A204.1 (cell line): ENCODE results near the gene ERP29.
"Not testable (repeated sequence)": the region's sequence is repeated elsewhere in the genome, so short reads cannot be mapped to it uniquely, and the experiment has no call there.

Experiments
- FAIRE-seq: peaks from 2 replicates; lab custom pipeline; 2012; peaks lifted over from hg19 to GRCh38; lab: Jason Lieb, UNC

Gene ERP29

DNA sequence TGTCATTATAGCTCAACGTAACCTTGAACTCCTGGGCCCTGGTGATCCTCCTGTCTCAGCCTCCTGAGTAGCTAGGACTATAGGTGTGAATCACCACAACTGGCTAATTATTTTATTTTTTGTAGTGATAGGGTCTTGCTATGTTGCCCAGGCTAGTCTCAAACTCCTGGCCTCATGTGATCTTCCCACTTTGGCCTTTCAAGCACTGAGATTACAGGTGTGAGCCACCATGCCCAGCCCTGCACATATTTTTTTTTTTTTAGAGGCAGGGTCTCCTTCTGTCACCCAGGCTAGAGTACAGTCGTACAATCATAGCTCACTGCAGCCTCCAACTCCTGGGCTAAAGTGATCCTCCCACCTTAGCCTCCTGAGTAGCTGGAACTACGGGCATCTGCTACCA lies 9.2 kb upstream of the ERP29 start:
- FAIRE-seq, result no peak

DNA sequence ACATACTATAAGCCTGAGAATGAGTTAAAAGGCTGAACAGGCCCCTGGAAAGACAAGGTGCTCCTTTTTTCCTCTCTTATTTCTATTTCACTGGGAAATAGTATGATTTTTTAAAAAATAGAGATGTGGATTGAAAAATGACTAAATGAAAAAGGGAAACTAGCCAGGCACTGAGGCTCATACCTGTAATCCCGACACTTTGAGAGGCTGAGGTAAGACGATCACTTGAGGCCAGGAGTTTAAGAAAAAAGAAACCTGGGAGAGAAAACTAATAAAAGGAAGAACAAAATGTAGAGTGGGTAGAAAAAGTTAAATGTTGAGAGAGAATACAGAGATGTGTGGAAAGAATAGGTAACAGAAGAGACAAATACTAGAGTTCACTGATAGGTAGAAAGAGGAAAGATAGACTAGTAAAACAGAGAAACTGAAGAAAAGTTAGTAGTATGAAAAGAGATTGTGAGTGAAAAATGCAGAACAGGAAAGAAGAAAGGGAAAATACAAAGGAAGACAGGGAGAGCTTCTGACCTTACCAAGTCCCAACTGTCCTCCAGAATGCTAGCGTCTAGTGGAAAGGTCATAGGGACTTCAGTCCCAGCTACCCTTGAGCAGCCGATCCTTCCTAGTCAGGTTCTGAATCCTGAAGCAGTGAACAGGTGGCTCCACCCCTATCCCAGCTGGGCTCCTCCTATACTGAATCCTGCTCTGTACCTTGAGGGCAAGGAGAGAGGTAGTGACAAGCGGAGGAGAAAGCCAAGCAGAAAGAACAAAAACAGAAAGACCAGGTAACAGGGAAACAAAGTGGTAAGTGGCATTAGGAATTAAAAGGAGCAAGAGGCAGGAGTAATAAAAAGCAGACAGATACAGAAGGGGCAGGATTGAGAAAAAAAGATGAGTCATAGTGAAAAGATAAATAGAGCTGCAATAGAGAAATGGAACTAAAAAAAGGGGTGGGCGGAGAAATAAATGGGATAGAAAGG lies 7.5 kb upstream of the ERP29 start:
- no peak for FAIRE-seq

DNA sequence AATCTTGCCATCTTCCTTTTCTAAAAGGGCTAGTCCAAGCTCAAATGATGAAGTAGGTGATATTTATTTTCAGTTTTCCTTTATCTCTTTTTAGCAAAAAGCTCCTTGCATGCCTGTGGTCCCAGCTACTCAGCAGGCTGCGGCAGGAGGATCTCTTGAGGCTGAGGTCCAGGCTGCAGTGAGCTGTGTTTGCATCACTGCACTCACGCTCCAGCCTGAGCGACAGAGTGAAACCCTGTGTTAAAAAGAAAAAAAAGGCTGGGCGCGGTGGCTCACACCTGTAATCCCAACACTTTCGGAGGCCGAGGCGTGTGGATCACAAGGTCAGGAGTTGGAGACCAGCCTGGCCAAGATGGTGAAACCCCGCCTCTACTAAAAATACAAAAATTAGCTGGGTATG lies 5.3 kb upstream of the ERP29 start:
- FAIRE-seq, result no peak

DNA sequence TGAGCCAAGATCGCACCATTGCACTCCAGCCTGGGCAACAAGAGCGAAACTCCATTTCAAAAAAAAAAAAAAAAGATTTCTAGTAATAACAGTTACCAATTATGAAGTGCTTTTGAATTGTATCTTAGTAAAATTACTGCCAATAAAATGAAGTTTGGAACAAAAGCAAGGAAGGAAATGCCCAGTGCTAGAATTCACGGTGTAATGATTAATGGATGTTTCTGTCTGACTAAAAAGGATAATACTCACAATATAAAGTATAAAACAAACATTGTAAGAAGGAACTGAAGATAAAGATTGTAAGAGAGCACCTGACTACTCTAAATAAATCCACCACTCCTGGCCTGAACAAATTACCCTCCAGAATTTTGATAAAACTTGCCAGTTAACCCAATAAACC lies 4.3 kb upstream of the ERP29 start:
- FAIRE-seq, result no peak

DNA sequence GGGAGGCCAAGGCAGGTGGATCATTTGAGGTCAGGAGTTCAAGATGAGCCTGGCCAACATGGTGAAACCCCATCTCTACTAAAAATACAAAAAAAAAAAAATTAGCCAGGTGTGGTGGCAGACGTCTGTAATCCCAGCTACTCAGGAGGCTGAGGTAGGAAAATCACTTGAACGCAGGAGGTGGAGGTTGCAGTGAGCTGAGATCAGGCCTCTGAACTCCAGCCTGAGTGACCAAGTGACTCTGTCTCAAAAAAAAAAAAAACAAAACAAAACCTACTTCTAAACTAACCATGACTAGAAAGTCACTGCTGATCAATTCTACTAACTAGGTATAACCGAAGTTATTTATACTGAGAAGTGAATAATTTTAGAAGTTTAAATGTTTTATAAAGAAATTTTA lies 3.6 kb upstream of the ERP29 start:
- not testable (repeated sequence) for FAIRE-seq

DNA sequence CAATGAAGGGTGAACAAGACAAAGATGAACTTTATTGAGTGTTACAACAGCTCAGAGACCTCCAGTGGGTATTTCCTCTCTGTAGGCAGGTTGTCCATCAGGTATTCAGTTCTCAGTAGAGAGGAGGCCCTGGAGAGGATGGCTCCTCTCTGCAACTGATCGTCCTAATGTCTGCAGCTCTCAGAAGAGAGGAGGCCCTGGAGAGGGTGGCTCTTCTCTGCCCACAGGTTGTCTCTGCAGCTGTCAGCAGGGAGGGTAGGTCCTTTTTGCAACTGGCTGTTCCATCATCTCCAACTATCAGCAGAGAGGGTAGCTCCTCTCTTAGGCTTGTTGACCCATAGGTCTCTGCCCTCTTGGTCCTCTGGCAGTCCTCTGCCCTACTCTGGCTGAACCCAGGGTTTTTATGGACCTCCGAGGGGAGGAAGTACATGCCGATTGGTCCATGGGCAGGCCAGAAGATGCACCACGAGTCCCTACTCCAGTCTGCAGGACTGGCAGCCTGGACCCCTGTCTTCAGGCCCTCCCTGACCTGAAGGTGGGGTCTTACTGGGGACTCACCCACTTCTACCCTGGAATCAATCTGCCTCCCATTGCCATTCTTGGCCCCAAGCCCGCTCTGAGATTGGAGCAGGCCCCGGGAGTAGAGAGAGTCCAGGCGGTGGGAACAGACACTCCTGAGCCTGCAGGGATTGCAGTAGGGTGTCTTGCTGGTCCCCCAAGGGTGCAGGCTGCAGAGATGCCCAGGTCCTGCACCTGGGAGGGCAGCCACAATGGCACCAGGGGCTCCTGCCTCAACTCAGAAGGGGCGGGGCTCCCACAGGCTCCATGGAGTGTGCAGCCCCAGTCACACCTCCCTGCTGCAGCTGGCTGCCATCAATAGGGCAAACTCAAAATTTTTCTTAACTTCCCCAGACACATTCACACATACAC lies 2.5 kb upstream of the ERP29 start:
- no peak for FAIRE-seq

DNA sequence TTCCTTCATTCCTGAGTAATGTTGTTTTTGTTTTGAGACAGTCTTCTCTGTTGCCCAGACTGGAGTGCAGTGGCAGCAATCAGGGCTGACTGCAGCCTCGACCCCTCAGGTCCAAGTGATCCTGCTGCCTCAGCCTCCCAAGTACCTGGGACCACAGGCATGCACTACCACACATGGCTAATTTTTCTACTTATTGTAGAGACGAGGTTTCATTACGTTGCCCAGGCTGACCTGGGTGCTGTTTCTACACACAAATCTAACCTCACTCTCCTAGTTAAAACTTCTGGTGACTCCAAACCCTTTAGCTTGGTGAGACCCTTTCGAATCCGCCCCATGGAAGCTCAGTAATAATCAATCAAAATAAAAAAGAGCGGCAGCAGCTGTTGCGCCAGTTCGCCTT lies 1.5 kb upstream of the ERP29 start:
- FAIRE-seq, result no peak

DNA sequence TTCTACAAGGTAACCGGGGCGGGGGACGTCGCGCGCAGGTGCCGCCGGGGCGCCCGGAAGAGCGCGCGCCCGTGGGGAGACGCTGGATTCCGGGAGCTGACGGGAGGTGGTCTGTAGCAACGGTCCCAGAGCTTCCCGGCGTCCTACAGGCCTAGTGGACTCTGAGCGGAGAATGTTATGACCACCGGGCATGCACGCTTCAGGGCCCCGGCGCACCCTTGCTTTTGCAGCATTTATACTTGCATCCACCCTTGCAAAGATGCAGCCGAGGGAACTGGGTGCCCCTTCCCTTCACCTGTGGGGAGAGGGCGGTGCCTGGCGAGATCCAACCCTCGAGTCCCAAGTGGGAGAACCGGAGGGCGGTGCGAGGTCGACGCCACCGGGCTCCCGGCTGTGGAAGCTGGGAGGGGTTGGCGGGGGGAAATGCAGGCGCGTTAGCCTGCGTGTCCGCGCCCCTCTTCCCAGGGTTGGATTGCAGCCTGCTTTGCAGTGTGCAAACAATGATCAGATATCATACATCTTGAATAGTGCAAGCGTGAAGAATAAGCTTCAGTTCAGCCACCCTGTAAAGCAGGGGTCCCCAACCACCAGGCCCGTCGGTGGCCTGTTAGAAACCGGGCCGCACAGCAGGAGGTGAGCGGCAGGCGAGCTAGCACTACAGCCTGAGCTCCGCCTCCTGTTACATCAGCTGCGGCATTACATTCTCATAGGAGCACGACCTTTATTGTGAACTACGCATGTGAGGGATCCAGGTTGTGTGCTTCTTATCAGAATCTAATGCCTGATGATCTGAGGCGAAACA lies 576 bp downstream of the ERP29 start:
- no peak for FAIRE-seq

DNA sequence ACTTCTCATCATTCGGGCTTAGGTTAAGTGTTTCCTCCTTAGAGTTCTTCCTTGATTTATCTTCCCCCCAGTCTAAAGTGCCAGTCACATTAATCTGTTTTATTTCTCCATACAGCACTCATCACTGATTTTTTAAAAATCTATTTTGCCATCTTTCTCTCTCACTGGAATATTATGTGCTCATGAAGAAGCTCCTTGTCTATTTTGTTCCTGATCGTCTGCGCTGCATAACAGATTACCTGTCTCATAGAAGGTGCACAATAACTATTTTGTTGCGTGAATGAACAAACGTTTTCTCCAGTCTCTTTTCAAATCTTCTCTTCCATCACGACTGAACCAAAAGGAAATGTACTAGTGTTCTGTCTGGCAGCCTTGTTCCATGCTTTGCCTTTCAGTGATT lies 2.7 kb downstream of the ERP29 start:
- no peak for FAIRE-seq

DNA sequence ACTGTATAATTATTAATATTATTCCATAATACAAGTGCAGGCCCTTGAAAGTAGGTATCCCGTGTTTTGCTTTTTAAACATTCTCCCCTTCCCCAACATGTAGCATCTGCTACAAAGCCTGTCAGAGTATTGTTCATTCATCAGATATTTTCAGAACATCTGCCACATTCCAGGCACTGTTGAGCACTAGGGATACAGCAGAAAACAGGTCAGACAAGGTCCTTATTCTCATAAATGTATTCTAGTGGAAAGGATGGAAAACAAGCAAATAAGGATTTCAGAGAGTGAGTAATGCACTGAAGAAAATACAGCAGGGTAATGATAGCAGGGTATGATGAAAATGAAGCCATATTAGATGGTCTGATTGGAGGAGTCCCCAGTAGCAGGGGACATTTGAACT lies 3.8 kb downstream of the ERP29 start:
- FAIRE-seq, result no peak

DNA sequence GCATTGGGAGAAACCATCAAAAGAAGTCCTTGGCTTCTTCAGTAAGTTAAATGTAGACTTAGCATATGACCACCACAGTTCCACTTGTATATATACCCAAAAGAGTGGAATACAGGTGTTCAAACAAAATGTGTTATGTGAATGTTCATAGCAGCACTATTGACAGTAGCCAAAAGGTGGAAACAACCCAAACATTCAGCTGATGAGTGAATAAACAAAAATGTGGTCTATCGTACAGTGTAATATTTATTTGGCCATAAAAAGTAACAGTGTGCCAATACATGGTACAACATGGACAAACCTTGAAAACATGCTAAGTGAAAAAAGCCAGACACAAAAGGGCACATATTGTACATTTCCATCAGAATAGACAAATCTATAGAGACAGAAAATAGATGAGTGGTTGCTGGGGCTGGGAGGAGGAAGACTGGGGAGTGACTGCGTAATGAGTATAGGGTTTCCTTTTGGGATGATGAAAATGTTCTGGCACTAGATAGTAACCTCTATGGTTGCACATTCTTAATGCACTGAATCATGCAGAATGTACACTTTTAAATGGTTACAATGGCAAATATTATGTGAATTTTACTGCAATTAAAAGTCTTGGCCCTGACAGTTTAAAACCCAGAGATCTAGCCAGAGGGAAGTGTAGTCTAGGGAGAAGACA lies 5.5 kb downstream of the ERP29 start:
- FAIRE-seq, result no peak

DNA sequence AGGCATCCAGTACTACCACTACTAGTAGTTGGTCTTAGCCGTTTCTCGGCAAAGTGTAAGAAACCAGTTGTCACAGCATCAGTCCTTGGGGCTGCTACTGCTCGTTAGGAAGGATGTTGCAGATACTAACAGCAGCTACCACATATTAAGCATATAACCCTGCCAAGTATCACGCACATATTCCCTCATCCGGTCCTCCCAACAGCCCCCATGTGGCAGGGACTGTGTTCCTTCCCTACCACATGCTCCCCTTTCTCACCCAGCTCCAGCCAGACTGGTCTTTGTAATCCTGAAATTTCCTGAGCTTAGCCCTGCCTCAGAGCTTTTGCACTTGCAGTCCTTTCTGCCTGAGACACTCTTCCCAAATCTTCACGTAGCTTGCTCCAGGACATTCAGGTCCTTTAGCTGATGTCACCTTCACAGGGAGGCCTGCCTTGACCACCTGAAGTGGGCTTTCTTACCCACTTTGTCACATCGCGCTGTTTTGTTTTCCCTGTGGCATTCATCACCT lies 7.8 kb downstream of the ERP29 start:
- no peak for FAIRE-seq

DNA sequence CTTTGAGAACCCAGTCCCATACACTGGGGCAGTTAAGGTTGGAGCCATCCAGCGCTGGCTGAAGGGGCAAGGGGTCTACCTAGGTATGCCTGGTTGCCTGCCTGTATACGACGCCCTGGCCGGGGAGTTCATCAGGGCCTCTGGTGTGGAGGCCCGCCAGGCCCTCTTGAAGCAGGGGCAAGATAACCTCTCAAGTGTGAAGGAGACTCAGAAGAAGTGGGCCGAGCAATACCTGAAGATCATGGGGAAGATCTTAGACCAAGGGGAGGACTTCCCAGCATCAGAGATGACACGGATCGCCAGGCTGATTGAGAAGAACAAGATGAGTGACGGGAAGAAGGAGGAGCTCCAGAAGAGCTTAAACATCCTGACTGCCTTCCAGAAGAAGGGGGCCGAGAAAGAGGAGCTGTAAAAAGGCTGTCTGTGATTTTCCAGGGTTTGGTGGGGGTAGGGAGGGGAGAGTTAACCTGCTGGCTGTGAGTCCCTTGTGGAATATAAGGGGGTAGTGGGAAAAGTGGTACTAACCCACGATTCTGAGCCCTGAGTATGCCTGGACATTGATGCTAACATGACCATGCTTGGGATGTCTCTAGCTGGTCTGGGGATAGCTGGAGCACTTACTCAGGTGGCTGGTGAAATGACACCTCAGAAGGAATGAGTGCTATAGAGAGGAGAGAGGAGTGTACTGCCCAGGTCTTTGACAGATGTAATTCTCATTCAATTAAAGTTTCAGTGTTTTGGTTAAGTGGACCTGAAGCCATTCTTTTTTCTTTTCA lies 9.2 kb downstream of the ERP29 start:
- FAIRE-seq, result no peak

DNA sequence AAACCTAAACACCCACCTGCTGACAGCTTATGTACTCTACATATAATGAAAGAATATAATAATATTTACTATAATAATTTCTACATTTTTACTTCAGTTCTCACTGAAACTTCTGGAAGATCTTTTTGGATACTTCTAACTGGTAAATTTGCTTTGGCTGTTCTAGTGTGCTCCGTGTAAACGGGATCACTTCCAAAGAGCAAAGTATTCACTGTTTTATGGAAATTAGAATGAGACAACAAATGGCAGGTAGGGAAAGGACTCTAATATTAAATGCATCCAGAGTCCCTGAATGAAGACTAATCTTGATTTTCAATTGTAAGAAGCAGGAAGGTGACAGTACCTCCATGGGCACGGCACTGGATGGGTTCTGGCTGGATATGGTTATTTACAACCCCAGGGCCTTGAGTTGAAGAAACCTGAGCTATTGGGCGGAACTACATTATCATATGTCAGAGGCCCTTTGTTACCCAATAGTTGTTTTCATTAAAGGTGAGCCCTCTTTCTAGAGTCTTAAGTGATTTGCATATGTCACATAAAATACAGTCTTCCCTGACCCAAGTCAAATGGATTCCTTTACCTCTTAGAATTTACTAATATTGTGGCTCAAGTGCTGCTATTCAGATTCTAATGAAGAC lies 10.7 kb downstream of the ERP29 start:
- FAIRE-seq, result no peak

DNA sequence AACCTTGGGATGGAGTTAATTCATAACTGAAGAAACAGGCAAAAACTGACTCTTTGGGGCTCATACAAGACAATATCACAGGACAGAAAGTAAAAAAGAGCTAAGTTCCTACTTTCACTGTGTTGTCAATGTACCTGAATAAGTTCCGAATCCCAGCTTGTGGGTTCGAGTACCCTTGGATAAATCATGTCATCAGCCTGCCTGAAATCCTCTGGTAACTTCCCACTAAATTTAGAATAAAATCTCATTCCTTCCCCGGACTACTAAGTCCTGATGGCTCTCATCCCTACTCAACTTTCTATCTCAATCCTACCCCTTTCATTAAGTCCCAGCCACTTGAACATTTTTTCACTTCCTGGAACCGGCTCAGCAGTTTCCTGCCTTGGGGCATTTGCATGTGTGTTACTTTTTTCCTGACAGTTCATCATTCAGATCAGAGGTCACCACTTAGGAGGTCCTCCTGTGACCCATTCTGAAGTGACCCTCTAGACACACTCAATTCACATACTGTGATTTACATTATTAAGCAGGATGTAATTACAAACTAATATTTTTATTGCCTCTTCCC lies 12.7 kb downstream of the ERP29 start:
- FAIRE-seq, result no peak

DNA sequence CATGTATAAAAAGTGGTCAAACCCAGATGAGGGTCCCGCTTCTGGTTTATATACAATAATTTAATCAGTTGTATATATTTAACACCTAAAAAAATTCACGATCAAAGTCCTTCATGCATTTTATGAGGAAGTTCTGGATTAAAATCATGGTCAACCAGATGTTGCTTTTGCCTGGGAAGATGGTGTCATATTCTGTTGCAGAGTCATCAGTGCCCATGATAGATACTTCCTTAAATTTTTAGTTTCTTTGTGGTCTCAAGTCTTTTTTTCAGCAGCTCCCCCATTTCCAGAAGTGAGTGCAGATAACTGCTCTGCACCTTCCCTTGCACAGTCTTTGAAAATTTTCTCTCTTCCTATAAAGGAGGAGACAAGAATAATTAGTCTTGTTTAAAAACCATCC lies 16.1 kb downstream of the ERP29 start:
- FAIRE-seq, result no peak

DNA sequence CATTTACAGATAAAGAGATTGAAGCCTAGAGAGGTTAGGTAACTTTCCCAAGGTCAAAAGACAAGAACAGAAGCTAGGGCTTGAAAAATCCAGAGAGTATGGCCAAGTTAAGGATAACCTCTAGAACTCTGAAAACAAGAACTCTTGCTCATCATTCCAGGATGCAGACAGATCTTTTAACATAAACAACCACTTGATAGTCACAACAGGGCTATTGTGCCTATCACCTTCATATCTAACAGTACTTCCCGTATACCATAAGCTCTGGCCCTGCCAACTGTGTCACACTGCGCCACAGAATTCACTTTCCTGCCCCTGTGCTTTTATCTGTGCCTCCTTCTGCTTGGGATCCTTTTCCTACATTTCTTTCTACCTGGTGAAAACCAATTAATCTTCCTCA lies 18.2 kb downstream of the ERP29 start:
- FAIRE-seq, result no peak

DNA sequence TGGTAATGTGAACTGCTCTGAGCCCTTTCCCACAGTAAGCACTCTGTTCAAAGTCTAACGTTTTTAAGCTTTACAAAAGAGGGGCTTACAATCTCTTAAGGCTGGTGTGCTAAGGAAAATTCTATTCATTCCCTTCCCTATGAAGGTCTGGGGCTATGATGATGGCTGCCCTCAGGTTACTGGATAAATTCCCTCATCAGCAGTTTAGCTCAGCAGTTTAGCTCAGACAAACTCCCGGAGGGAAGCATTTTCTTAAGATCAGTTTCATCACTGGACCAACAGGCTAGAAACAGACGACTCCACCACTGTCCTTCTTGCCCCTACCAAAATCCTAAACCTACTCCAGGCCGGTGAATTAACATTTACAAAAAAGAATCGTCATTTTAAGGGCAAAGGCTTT lies 19.1 kb downstream of the ERP29 start:
- no peak for FAIRE-seq

DNA sequence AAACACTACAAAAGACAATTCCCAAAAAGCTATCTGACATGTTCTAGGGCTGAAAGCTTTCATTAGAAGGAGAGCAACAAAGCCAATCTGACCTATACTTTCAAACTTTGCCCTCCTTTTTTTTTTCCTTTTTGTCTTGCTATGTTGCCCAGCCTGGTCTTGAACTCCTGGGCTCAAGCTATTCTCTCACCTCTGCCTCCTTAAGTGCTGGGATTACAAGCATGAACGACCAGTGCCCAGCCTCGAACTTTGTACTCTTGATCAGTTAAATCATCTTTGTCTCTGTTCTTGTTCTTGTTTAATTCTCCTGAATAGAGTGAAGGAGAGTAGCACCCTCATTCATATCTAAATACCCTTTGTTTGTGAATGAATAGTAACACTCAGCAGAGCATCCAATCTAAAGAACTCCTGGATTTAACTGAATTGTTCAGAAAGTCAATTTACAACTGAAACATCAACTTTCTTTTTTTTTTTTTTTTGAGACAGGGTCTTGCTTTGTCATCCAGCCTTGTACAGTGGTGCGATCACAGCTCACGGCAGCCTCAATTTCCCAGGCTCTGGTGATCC lies 22.1 kb downstream of the ERP29 start:
- FAIRE-seq, result no peak

DNA sequence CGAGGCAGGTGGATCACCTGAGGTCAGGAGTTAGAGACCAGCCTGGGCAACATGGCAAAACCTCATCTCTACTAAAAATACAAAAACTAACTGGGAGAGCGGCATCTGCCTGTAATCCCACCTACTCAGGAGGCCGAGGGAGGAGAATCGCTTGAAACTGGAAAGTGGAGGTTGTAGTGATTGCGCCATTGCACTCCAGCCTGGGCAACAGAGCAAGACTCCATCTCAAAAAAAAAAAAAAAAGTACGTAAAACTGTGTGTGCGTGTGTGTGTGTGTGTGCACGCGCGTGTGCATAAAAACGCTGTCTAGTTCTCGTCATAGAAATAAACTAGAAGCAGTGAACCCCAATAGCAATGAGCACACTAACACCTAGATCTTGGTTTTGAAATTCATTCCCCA lies 23.4 kb downstream of the ERP29 start:
- FAIRE-seq, result not testable (repeated sequence)
